Upper lobe of right lung (tissue), 1 donor: ENCODE data around the gene ZNF385A. TPM values are rescaled to one million over a fixed set of nuclear protein-coding genes. Genes with fewer than 3 reads are reported as not detected.

Experiments
- ATAC-seq: fragments of 200-7000 bp; cut with Tn5 transposase; one replicate; pipeline ENCODE4 v1.9.1; 2020; ENCODE audit warnings: mild to moderate bottlenecking, moderate library complexity
- DNase-seq: peaks from one replicate; pipeline ENCODE4 v3.0.0-alpha.2; 2020
- H3K27ac ChIP-seq: fragments of 200-600 bp; one replicate; pipeline ENCODE4 v1.8.0; 2022
- H3K27me3 ChIP-seq: fragments of 200-600 bp; one replicate; pipeline ENCODE4 v1.8.0; 2022; ENCODE audit warnings: mild to moderate bottlenecking
- H3K36me3 ChIP-seq: fragments of 200-600 bp; one replicate; pipeline ENCODE4 v1.8.0; 2022
- H3K4me1 ChIP-seq: fragments of 200-600 bp; one replicate; pipeline ENCODE4 v1.8.0; 2022
- H3K4me3 ChIP-seq: fragments of 200-600 bp; one replicate; pipeline ENCODE4 v1.8.0; 2022; ENCODE audit warnings: mild to moderate bottlenecking
- H3K9me3 ChIP-seq: fragments of 200-600 bp; one replicate; pipeline ENCODE4 v1.8.0; 2022
- intact Hi-C: fragments of 100-400 bp; cut with DNase I; formaldehyde crosslinking; loops from one replicate; pipeline ENCODE4 v1.11.0; 2022
- total RNA-seq: library from RNA; stranded (reverse); fragmentation: NEBNext Ultra II Directional; extraction: Animal tissue kit (Norgen Biotek cat#: 25700); gene quantifications from one replicate; pipeline ENCODE4 v1.2.1, GENCODE V29; 2021
- TF ChIP-seq, protein P1 (sequence below): fragments of 200-600 bp; IDR thresholded peaks from one replicate; pipeline ENCODE4 v1.8.0; 2022; ENCODE audit warnings: antibody characterized with exemption
- donor health status: DM: no; HTN: yes; CAD: no; lungs with severe emphysema.

ZNF385A gene
- total RNA-seq, 1 donor from 2014 or later, result 26.6 TPM

- no peak for ATAC-seq
- Histone ChIP-seq H3K27ac (no peak overlapping the region), H3K4me1 (peaks cover 15% of the 10 kb centered on the region), H3K4me3 (no peak overlapping the region), H3K9me3 (no peaks in the 10 kb centered on the region), H3K36me3 (no peaks in the 10 kb centered on the region), H3K27me3 (no peaks in the 10 kb centered on the region)
- intact Hi-C loops, result loop anchor here (10.0 kb wide), 2 partner anchors 108 to 138 kb away; no protein-coding TSS in a partner anchor
- no peak for DNase-seq
- TF ChIP-seq, protein P1, sequence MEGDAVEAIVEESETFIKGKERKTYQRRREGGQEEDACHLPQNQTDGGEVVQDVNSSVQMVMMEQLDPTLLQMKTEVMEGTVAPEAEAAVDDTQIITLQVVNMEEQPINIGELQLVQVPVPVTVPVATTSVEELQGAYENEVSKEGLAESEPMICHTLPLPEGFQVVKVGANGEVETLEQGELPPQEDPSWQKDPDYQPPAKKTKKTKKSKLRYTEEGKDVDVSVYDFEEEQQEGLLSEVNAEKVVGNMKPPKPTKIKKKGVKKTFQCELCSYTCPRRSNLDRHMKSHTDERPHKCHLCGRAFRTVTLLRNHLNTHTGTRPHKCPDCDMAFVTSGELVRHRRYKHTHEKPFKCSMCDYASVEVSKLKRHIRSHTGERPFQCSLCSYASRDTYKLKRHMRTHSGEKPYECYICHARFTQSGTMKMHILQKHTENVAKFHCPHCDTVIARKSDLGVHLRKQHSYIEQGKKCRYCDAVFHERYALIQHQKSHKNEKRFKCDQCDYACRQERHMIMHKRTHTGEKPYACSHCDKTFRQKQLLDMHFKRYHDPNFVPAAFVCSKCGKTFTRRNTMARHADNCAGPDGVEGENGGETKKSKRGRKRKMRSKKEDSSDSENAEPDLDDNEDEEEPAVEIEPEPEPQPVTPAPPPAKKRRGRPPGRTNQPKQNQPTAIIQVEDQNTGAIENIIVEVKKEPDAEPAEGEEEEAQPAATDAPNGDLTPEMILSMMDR, result no peak
Observed at GRCh38 chr12:54363047-54363446, 21.5 kb downstream of the ZNF385A start.

- Histone ChIP-seq H3K27me3 (no peaks in the 10 kb centered on the region), H3K27ac (no peak overlapping the region), H3K9me3 (no peaks in the 10 kb centered on the region), H3K4me1 (peaks cover 18% of the 10 kb centered on the region), H3K36me3 (no peaks in the 10 kb centered on the region), H3K4me3 (no peak overlapping the region)
- ATAC-seq, result peak; percentile 50
- DNase-seq, result peak; percentile 87
- intact Hi-C loops, result loop anchor here (10.0 kb wide), 2 partner anchors 106 to 136 kb away; no protein-coding TSS in a partner anchor
- TF ChIP-seq, protein P1, result peak; percentile 67
Observed at GRCh38 chr12:54360717-54361456, 23.6 kb downstream of the ZNF385A start.

DNA sequence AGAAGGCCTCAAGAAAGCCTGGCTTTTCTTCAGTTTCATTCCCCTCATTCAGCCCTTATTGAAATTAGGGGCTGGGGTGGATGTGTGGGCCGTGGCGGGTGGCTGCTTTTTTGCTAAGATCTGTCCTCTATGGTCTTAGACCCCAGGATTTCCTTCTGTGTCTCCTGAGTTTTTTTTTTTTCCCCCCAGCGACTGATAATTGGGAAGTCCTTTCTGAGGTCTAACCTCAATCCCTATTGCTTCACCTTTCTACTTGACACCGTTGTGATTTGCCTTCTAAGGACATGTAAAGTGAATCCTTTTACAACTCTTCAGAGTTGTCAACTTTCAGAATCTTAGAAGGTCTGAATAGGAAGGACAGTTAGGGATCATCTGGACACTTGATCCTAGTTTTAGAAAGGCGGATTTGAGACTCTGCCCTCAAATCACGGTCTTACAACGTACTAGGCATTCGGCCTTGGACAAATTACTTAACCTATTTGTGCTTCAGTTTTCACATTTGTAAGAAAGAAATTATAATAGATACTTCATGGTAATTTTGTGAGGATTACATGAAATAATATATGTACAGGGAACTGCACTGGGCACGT, 24.7 kb downstream of the ZNF385A start:
- Histone ChIP-seq H3K27ac (peak overlapping the region; percentile 89), H3K36me3 (no peaks in the 10 kb centered on the region), H3K4me3 (peak overlapping the region; percentile 71), H3K4me1 (peaks cover 19% of the 10 kb centered on the region), H3K9me3 (no peaks in the 10 kb centered on the region), H3K27me3 (no peaks in the 10 kb centered on the region)
- intact Hi-C loops, result loop anchor here (10.0 kb wide), 2 partner anchors 105 to 135 kb away; no protein-coding TSS in a partner anchor
- DNase-seq (no peak), ATAC-seq (no peak)
- TF ChIP-seq, protein P1, result no peak

DNA sequence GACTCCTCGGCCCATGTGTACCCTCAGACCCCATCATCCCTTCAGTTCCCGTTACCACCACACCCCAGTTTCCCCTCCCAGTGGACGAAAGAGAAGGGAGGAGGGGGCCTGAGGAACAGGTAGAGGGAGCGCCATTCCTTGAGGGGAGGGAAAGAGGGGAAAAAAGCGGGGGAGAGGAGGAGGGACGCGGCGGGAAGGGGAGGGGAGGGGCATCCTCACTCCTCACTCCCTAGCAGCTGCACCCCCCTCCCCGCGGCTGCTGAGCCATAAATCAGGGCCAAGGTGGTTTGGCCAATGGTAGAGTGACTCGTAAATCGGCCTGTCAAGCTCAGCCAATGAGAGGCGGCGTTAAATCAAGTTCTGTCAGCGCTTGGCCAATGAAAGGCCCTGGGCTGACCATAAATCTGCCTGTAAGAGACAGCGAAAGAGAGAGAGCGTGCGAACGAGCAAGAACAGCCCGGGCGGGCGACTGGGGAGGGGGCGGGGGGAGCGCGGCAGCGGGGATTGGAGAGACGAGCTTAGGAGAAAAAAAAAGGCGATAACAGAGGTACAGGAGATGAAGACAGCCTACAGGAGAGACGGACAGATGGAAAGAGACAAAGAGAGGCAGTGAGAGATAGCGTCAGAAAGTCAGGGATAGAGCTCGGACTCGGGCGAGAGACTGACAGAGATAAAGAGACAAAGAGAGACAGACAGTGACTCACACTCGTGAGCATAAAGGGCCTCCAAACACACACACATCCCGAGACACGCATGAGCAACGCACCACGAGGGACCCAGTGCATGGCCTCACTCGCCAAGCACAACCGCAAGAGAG, 25.4 kb downstream of the ZNF385A start:
- TF ChIP-seq, protein P1, result no peak
- Histone ChIP-seq H3K27ac (peak overlapping the region; percentile 89), H3K36me3 (no peaks in the 10 kb centered on the region), H3K4me1 (peaks cover 19% of the 10 kb centered on the region), H3K27me3 (no peaks in the 10 kb centered on the region), H3K9me3 (no peaks in the 10 kb centered on the region), H3K4me3 (peak overlapping the region; percentile 71)
- intact Hi-C loops, result no loop called here
- ATAC-seq, result peak; percentile 95
- DNase-seq, result peak; percentile 95

GRCh38 chr12:54358191-54358944, 26.2 kb downstream of the ZNF385A start:
- H3K27ac ChIP-seq, result peak overlapping the region; percentile 89
- no peaks in the 10 kb centered on the region for H3K27me3 ChIP-seq
- no peaks in the 10 kb centered on the region for H3K36me3 ChIP-seq
- peaks cover 23% of the 10 kb centered on the region for H3K4me1 ChIP-seq
- intact Hi-C loops, result no loop called here
- TF ChIP-seq, protein P1, result no peak
- peak overlapping the region; percentile 71 for H3K4me3 ChIP-seq
- no peaks in the 10 kb centered on the region for H3K9me3 ChIP-seq
- no peak for ATAC-seq
- no peak for DNase-seq
